HG02840 (cell line): ENCODE measurements around the gene ALDH4A1.
"Not testable (repeated sequence)": the region's sequence is repeated elsewhere in the genome, so short reads cannot be mapped to it uniquely, and the experiment has no call there.

ENCODE experiments used
- ATAC-seq: cut with Tn5 transposase; IDR thresholded peaks from one replicate; pipeline ENCODE4 v1.9.1; 2021; ENCODE audit warnings: mild to moderate bottlenecking, moderate library complexity, moderate number of reproducible peaks; ENCODE audit not compliant: unreplicated experiment, low FRiP score

The ALDH4A1 gene

GRCh38 chr1:18879791-18880309, 22.5 kb downstream of the ALDH4A1 start:
- ATAC-seq, result no peak

- no peak for ATAC-seq
These were observed 23.1 kb downstream of the ALDH4A1 start for GRCh38 chr1:18879215-18879790.

- no peak for ATAC-seq
These were observed 23.7 kb downstream of the ALDH4A1 start for GRCh38 chr1:18878538-18879214.

GRCh38 chr1:18877282-18877681, 25.1 kb downstream of the ALDH4A1 start:
- no peak for ATAC-seq

- ATAC-seq, result no peak
These were observed 26.1 kb downstream of the ALDH4A1 start for GRCh38 chr1:18876210-18876609.

- no peak for ATAC-seq
These were observed 26.6 kb downstream of the ALDH4A1 start for GRCh38 chr1:18875796-18876128.

- no peak for ATAC-seq
These were observed 27.1 kb downstream of the ALDH4A1 start for GRCh38 chr1:18875107-18875795.

GRCh38 chr1:18874600-18874999, 27.8 kb downstream of the ALDH4A1 start:
- ATAC-seq, result no peak

- ATAC-seq, result no peak
These were observed 28.3 kb downstream of the ALDH4A1 start for GRCh38 chr1:18874036-18874435.

- no peak for ATAC-seq
These were observed 30.2 kb downstream of the ALDH4A1 start for GRCh38 chr1:18872071-18872611.

- no peak for ATAC-seq
These were observed 30.8 kb downstream of the ALDH4A1 start for GRCh38 chr1:18871401-18872070.

GRCh38 chr1:18870957-18871356, 31.4 kb downstream of the ALDH4A1 start:
- ATAC-seq, result no peak

GRCh38 chr1:18870595-18870865, 31.8 kb downstream of the ALDH4A1 start:
- ATAC-seq, result not testable (repeated sequence)

- ATAC-seq, result no peak
These were observed 32.3 kb downstream of the ALDH4A1 start for GRCh38 chr1:18869847-18870594.

- no peak for ATAC-seq
These were observed 33.4 kb downstream of the ALDH4A1 start for GRCh38 chr1:18868801-18869424.

- ATAC-seq, result no peak
These were observed 34.0 kb downstream of the ALDH4A1 start for GRCh38 chr1:18868354-18868753.

- ATAC-seq, result no peak
These were observed 35.5 kb downstream of the ALDH4A1 start for GRCh38 chr1:18866846-18867245.

GRCh38 chr1:18866314-18866713, 36.0 kb downstream of the ALDH4A1 start:
- ATAC-seq, result no peak

GRCh38 chr1:18865176-18865575, 37.2 kb downstream of the ALDH4A1 start:
- no peak for ATAC-seq

GRCh38 chr1:18861590-18861989, 40.8 kb downstream of the ALDH4A1 start:
- no peak for ATAC-seq
